RWPE2 (cell line): ENCODE data around the gene CAP2.

ENCODE experiments used
- ATAC-seq: fragments of 200-7000 bp; cut with Tn5 transposase; 3 replicates; pipeline ENCODE4 v1.9.1; 2021; ENCODE audit warnings: low read depth
- DNase-seq: peaks from one replicate; pipeline ENCODE4 v3.0.0-alpha.2; 2020; ENCODE audit warnings: low spot score
- H3K27ac ChIP-seq: fragments of 450-650 bp; 2 replicates; pipeline ENCODE4 v1.5.1; 2017; ENCODE audit warnings: mild to moderate bottlenecking; ENCODE audit not compliant: poor library complexity, severe bottlenecking
- H3K27me3 ChIP-seq: fragments of 250-450 bp; sonication (Bioruptor Pico); 2 replicates; pipeline ENCODE4 v1.5.1; 2021; ENCODE audit warnings: mild to moderate bottlenecking, moderate library complexity; ENCODE audit not compliant: insufficient read depth, poor library complexity, severe bottlenecking
- H3K36me3 ChIP-seq: fragments of 250-450 bp; sonication (Bioruptor Pico); 2 replicates; pipeline ENCODE4 v1.5.1; 2020; ENCODE audit warnings: low read depth, mild to moderate bottlenecking, moderate library complexity
- H3K4me1 ChIP-seq: fragments of 250-450 bp; sonication (Bioruptor Pico); 2 replicates; pipeline ENCODE4 v1.5.1; 2021; ENCODE audit warnings: mild to moderate bottlenecking, moderate library complexity; ENCODE audit not compliant: insufficient read depth, poor library complexity, severe bottlenecking
- H3K4me3 ChIP-seq: fragments of 250-450 bp; sonication (Bioruptor Pico); 2 replicates; pipeline ENCODE4 v1.5.1; 2021; ENCODE audit warnings: mild to moderate bottlenecking, moderate library complexity; ENCODE audit not compliant: severe bottlenecking
- H3K9me3 ChIP-seq: fragments of 250-450 bp; sonication (Bioruptor Pico); 2 replicates; pipeline ENCODE4 v1.5.1; 2021; ENCODE audit warnings: mild to moderate bottlenecking, moderate library complexity; ENCODE audit not compliant: severe bottlenecking
- CTCF ChIP-seq: fragments of 450-650 bp; IDR thresholded peaks from one replicate; pipeline ENCODE4 v1.5.1; 2017; ENCODE audit warnings: mild to moderate bottlenecking, moderate library complexity; ENCODE audit not compliant: poor library complexity, severe bottlenecking

CAP2 gene

GRCh38 chr6:17511580-17511979 is 118.2 kb downstream of the CAP2 start:
- no peak overlapping the region for H3K27ac ChIP-seq
- ATAC-seq: no peak
- no peaks in the 10 kb centered on the region for H3K9me3 ChIP-seq
- no peak for DNase-seq
- H3K4me3 ChIP-seq: no peak overlapping the region
- no peaks in the 10 kb centered on the region for H3K4me1 ChIP-seq
- TF ChIP-seq CTCF: no peak
- H3K27me3 ChIP-seq: no peaks in the 10 kb centered on the region
- H3K36me3 ChIP-seq: 0 out of 2 replicates have a peak, but pooled peaks cover 3% of the 10 kb centered on the region

- peak; percentile 27; the same call in 1 of the 3 replicates for ATAC-seq
- H3K36me3 ChIP-seq: no peaks in the 10 kb centered on the region
- no peak overlapping the region for H3K27ac ChIP-seq
- no peak overlapping the region for H3K4me3 ChIP-seq
- H3K27me3 ChIP-seq: no peaks in the 10 kb centered on the region
- H3K4me1 ChIP-seq: no peaks in the 10 kb centered on the region
- no peak for DNase-seq
- H3K9me3 ChIP-seq: no peaks in the 10 kb centered on the region
- TF ChIP-seq CTCF: no peak
Measured at GRCh38 chr6:17519120-17519519, 125.7 kb downstream of the CAP2 start.

- H3K27me3 ChIP-seq: no peaks in the 10 kb centered on the region
- no peaks in the 10 kb centered on the region for H3K9me3 ChIP-seq
- no peak for ATAC-seq
- no peaks in the 10 kb centered on the region for H3K4me1 ChIP-seq
- no peak overlapping the region for H3K4me3 ChIP-seq
- no peak for TF ChIP-seq CTCF
- no peak for DNase-seq
- no peaks in the 10 kb centered on the region for H3K36me3 ChIP-seq
- H3K27ac ChIP-seq: no peak overlapping the region
Measured at GRCh38 chr6:17525637-17526036, 132.2 kb downstream of the CAP2 start.

- H3K4me1 ChIP-seq: no peaks in the 10 kb centered on the region
- DNase-seq (no peak), ATAC-seq (no peak)
- TF ChIP-seq CTCF: no peak
- no peaks in the 10 kb centered on the region for H3K36me3 ChIP-seq
- H3K4me3 ChIP-seq: no peak overlapping the region
- no peaks in the 10 kb centered on the region for H3K27me3 ChIP-seq
- no peaks in the 10 kb centered on the region for H3K9me3 ChIP-seq
- no peak overlapping the region for H3K27ac ChIP-seq
Measured at GRCh38 chr6:17527076-17527475, 133.7 kb downstream of the CAP2 start.

- Histone ChIP-seq H3K27ac (no peak overlapping the region), H3K36me3 (no peaks in the 10 kb centered on the region), H3K4me3 (no peak overlapping the region), H3K9me3 (no peaks in the 10 kb centered on the region), H3K27me3 (no peaks in the 10 kb centered on the region), H3K4me1 (no peaks in the 10 kb centered on the region)
- DNase-seq: no peak
- no peak for ATAC-seq
- TF ChIP-seq CTCF: no peak
Measured at GRCh38 chr6:17530321-17530835, 137.0 kb downstream of the CAP2 start.
